HepG2 (cell line): ENCODE data around the gene BACE1-AS.

Source experiments
- CREB3 ChIP-seq: sonication (generic); formaldehyde crosslinking; IDR thresholded peaks from 2 replicates; pipeline ENCODE4 v1.5.0; 2020; ENCODE audit warnings: missing genetic modification reagents
- MYC ChIP-seq: sonication (generic); formaldehyde crosslinking; IDR thresholded peaks from 2 replicates; pipeline ENCODE4 v1.9.0; 2021; ENCODE audit warnings: missing genetic modification reagents, borderline replicate concordance
- ZNF10 ChIP-seq: sonication (generic); formaldehyde crosslinking; IDR thresholded peaks from 2 replicates; pipeline ENCODE4 v1.4.0; 2020; ENCODE audit warnings: mild to moderate bottlenecking, low read depth, missing genetic modification reagents, borderline replicate concordance
- ZNF274 ChIP-seq: sonication (generic); formaldehyde crosslinking; IDR thresholded peaks from 2 replicates; pipeline ENCODE4 v1.5.1; 2020; ENCODE audit warnings: mild to moderate bottlenecking, missing genetic modification reagents
- ZNF431 ChIP-seq: sonication (generic); formaldehyde crosslinking; IDR thresholded peaks from 2 replicates; pipeline ENCODE4 v1.9.0; 2022; ENCODE audit warnings: missing genetic modification reagents, low read depth, mild to moderate bottlenecking, borderline replicate concordance

GRCh38 chr11:117281159-117281558, 10.0 kb upstream of the BACE1-AS start:
- TF ChIP-seq ZNF431 (CRISPR knock-in tag) (no peak), ZNF274 (no peak), ZNF10 (CRISPR knock-in tag) (no peak), CREB3 (no peak), MYC (CRISPR knock-in tag) (no peak)
